Endothelial cell of hepatic sinusoid (primary cell): ENCODE measurements around the gene AQP2.

ENCODE experiments used
- in situ Hi-C: cut with HindIII; loops from 2 replicates; pipeline ENCODE4 v1.10.0; 2017; ENCODE audit warnings: low sequenced_read_pairs

The AQP2 gene

DNA sequence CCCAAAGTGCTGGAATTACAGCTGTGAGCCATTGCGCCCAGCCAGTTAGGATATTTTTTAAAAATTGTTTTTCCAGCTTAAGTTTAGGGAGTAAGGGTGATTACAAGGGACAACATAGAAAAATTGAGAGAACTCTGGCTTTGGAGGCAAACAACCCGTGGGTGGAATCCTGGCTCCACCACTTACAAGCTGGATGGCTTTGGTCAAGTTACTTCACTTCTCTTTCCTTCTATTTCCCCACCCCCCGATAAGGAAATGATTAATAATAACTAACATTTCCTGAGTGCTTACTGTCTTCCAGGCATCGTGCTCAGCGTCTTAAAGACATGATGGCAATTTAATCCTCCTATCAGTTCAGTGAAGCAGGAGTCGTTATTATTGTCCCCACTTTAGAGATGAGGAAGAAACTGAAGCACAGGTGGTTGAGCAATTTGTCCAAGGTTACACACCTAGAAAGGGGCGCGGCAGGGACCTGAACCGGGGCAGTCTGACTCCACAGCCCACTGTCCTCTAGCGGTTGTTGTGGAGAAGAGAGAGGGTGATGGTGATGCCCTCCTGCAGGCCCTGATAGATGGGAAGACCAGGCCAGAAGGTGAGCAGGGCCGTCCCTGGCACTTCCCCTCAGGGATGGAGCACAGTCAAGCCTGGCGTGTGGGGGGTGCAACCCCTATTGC, 30.2 kb upstream of the AQP2 start:
- in situ Hi-C loops, result no loop called here

GRCh38 chr12:49920915-49921286, 29.6 kb upstream of the AQP2 start:
- in situ Hi-C loops, result no loop called here

GRCh38 chr12:49921299-49921698, 29.2 kb upstream of the AQP2 start:
- in situ Hi-C loops, result no loop called here

GRCh38 chr12:49921936-49922335, 28.6 kb upstream of the AQP2 start:
- in situ Hi-C loops, result no loop called here

DNA sequence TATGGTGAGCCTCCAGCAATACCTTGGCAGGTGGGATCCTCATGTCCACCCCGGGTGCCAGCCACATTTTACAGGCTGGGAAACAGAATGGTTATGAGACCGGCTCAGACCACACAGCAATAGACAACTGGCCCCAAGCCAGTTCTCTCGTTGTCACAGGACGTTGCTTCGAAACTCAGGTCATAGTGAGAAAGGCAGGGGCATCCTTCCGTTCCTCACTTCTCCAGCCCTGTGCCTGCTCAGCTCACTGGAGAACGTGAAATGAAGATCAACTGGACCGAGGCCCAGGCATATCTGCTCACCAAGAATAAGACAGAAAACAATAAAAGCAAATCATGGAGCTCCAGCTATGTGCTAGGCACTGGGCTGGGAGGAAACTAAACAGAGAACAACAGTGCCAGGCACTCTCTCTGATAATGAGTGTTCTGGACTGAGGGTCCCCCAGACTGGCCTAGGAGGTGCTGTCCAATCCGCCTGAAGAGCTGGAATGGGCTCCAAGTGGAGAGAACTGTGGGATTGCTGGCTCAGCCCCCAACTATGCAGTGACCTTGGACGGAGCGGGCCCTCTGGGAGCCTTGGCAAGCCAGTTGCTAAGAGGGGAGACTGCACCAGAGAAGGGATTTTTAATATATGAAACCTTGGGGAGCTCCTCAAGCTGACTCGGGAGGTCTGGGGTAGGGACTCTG, 28.0 kb upstream of the AQP2 start:
- in situ Hi-C loops, result no loop called here

DNA sequence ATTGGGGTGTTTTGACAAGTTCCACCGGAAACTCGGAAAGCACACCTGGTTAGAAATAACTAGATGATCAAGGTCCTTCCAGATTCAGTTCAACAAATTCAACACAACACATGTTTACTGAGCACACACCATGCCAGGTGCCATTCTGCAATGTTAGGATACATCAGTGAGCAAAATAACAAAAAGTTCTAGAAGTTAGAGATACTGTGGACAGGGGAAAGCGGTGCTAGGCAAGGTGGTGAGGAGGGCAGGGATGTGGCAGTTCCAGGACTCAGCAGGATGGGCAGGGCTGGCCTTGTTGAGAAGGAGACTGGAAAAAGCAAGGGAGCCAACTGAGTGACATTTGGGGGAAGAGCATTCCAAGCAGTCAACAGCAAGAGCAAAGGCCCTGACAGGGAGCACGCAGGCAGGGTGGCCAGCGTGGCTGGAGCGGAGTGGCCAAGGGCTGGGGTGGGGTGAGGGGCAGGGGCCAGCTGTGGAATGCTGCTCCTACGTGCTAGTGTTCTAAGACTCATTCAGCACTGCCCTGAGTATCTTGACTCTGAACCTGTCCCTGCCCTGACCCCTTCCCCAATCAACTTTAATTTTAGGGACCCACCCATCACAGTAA, 27.4 kb upstream of the AQP2 start:
- in situ Hi-C loops, result no loop called here

- in situ Hi-C loops, result no loop called here
These were observed 26.5 kb upstream of the AQP2 start for GRCh38 chr12:49923880-49924556.

DNA sequence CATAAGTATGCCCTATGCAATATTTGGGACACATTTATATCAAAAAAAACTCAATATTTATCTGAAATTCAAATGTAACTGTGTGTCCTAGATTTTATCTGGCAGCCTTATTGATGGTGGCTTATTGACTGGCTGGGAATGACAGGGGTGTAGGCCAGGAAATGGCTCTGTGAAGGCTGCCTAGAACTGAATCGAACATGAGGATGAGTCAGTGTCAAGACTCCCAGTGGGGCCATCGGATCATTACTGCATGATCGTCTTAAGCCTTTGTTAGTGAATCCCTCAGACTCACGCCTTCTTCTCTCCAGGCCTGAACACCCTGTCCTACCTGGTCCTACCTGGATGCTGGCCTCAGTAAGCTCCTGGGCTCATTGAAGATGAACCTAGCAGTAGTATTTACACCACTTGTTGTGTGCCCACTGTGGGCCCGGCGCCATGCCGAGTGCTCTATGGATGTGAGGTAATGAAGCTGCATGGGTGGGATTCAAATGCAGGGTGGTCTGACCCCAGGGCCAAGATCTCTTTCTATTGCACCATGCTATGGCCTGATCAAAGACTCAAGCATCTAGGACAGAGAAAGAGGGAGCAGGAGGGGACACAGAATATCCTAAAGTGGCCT, 25.8 kb upstream of the AQP2 start:
- in situ Hi-C loops, result no loop called here

GRCh38 chr12:49925433-49926204, 24.9 kb upstream of the AQP2 start:
- in situ Hi-C loops, result no loop called here

DNA sequence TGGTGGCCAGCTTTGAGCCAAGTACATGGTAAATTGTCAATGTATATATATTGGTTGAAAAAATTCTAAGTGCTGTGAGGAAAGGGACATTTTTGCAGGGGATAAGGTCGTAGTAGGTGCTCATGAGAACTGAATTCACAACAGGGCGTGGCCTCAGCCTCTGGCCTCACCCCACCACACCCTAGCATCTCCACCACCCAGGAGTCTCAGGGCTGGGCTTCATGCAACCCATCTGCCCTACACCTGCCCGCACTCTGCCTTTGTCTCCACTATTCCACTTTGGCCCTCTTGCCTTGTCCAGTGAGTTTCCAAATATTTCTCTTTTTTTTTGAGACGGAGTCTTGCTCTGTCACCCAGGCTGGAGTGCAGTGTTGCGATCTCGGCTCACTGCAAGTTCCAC, 22.1 kb upstream of the AQP2 start:
- in situ Hi-C loops, result no loop called here

DNA sequence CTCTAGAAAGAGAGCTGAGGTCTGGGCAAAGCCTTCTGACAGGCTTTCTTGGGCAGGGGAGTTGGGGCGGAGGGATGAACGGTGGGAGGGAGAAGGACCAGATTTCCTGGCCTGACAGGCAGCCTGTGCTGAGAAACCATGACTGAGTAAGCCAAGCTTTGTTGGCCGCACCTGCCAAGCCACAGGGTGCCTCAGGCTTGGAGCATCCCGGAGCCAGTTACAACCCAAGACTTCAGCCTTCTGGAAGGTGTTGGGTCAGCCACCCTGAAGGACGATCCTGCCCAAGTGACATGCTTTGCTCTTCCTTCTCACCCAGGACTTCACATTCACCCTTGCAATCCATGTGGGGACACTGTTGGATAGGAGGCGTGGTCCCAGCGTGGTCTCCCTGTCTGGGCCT, 21.0 kb upstream of the AQP2 start:
- in situ Hi-C loops, result no loop called here

DNA sequence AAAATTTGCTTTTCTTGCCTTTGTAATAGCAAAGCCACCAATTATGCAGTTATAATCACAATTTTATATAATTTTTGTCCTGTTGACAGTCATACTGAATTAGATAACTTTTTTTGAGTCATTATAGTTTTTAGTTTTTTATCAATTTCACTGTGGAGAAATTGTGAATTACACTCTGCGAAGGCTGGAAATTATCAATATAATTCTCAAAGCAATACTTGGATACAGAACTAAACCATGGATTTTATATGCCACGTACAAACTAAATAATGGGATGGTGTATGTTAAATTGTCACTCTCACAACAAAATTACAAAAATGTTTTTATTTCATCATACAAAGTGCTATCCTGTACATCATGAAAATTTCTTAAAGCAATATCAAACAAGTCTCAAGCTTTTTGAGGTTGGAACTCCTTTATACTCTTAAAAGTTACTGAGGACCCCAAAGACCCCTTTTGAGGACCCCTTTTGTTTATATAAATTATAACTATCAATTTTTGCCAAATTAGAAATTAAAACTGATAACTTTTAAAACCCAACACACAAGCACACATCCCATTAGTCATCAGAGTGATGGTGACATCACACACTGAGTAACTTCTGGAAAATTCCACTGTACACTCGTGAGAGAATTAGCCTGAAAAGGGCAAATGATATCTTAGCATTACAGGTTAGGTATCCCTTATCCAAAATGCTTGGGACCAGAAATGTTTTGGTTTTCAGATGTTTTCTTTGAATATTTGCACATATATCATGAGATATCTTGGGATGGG, 19.8 kb upstream of the AQP2 start:
- in situ Hi-C loops, result no loop called here

DNA sequence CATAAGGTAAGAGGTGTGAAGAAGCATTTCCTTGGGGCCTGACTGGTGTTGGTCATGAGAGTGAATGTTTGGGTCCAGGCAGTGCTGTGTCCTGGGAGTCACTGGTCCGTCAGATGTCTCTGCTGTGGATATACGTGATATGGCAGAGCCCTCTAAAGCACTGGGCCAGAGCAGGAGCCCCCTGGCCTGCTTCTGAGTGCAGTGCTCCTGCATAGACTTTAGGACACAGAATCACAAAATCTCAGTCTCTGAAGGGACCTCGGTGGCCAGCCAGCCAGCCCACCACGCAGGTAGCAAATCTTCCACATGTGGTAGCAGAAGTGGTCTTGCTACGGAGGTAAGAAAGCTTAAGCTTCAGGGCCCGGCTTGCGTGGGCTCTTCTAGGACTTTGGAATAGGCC, 18.5 kb upstream of the AQP2 start:
- in situ Hi-C loops, result no loop called here

DNA sequence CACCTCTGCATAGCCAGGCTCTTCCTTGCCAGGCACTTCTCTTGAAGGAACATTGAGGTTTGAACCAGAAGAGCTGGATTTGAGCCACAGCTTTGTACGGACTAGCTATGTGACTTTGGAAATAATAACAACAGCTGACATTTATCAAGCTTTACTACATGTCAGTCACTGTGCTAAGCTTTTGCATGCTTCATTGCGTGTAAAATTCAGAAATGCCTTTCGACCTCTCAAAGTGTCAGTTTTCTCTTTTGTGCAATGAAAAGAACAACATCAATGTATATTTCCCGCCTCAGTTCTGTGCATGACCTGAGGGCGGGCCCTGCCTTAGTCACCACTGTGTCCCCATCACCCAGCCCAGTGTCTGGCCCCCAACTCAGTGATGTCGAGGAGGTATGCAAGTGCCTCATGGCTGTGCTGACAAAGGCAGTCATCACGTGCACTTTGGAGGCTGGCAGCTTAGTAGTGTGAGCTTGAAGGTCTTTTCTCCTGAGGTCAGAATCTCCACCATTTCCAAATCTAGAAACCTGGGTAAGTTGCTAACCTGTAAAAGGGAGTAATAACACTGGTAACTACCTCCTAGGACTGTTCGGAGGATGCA, 17.9 kb upstream of the AQP2 start:
- in situ Hi-C loops, result no loop called here

DNA sequence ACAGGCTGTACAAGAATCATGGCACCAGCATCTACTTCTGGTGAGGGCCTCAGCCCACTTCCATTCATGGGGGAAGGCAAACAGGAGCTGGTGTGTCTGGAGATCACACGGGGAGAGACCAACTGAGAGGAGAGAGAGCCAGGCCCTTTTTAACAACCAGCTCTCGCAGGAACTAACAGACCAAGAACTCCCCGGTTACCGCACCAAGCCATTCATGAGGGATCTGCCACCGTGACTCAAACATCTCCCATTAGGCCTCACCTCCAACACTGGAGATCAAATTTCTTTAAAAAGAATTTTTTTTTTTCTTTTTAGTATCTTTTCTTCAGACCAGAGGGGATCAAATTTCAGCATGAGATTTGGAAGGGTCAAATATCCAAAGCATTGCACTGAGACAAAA, 16.7 kb upstream of the AQP2 start:
- in situ Hi-C loops, result no loop called here

GRCh38 chr12:49934505-49934904, 16.0 kb upstream of the AQP2 start:
- in situ Hi-C loops, result no loop called here

DNA sequence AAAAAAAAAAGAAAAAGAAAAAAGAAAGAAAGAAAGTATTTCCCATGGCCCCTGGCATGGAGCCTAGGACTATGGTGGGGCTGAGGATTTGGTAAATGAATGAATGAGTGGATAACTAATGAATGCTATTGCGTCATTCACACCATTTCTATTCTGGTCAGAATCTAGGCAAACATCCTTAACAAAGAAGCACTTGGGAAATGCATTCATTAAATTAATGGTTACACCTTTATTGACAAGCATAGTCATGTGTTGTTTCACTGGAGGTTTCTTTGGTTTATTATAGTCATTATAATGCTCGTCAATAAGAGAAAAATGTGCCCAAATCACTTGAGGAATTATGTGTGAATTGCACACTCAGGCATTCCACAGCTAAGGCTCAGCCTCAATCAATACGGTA, 13.6 kb upstream of the AQP2 start:
- in situ Hi-C loops, result no loop called here

GRCh38 chr12:49937639-49938300, 12.8 kb upstream of the AQP2 start:
- in situ Hi-C loops, result no loop called here

- in situ Hi-C loops, result no loop called here
These were observed 11.2 kb upstream of the AQP2 start for GRCh38 chr12:49939307-49939706.
